WTC11 (cell line): Measurements from ENCODE around the gene PRSS23.

Experiments used
- NFE2L1 ChIP-seq: sonication (generic); formaldehyde crosslinking; IDR thresholded peaks from 2 replicates; pipeline ENCODE4 v1.8.1; 2023; ENCODE audit warnings: missing genetic modification reagents
- SP1 ChIP-seq: sonication (generic); formaldehyde crosslinking; conservative IDR thresholded peaks from 2 replicates; pipeline ENCODE4 v1.8.1; 2022; ENCODE audit warnings: missing genetic modification reagents
- TP53 ChIP-seq: sonication (generic); formaldehyde crosslinking; IDR thresholded peaks from 2 replicates; pipeline ENCODE4 v1.8.1; 2023; ENCODE audit warnings: mild to moderate bottlenecking, missing genetic modification reagents
- ZNF263 ChIP-seq: sonication (generic); formaldehyde crosslinking; IDR thresholded peaks from 2 replicates; pipeline ENCODE4 v1.8.1; 2022; ENCODE audit warnings: low read depth, mild to moderate bottlenecking, moderate library complexity, missing genetic modification reagents
- TF ChIP-seq, protein P1 (sequence below): fragments of 200-600 bp; IDR thresholded peaks from 2 replicates; pipeline ENCODE4 v1.8.0; 2022; ENCODE audit warnings: antibody characterized with exemption
- TF ChIP-seq, protein P2 (sequence below): sonication (generic); formaldehyde crosslinking; IDR thresholded peaks from 2 replicates; pipeline ENCODE4 v1.8.0; 2022; ENCODE audit warnings: mild to moderate bottlenecking, missing genetic modification reagents
- TF ChIP-seq, protein P3 (sequence below): sonication (generic); formaldehyde crosslinking; IDR thresholded peaks from 2 replicates; pipeline ENCODE4 v1.8.0; 2022; ENCODE audit warnings: mild to moderate bottlenecking, missing genetic modification reagents
- TF ChIP-seq, protein P4 (sequence below): sonication (generic); formaldehyde crosslinking; IDR thresholded peaks from 2 replicates; pipeline ENCODE4 v1.8.0; 2022; ENCODE audit warnings: mild to moderate bottlenecking, missing genetic modification reagents
- TF ChIP-seq, protein P5 (sequence below): sonication (generic); formaldehyde crosslinking; IDR thresholded peaks from 2 replicates; pipeline ENCODE4 v1.8.0; 2023; ENCODE audit warnings: missing genetic modification reagents, mild to moderate bottlenecking, borderline replicate concordance
- TF ChIP-seq, protein P6 (sequence below): sonication (generic); formaldehyde crosslinking; IDR thresholded peaks from 2 replicates; pipeline ENCODE4 v1.8.1; 2023; ENCODE audit warnings: mild to moderate bottlenecking, moderate library complexity, missing genetic modification reagents

DNA sequence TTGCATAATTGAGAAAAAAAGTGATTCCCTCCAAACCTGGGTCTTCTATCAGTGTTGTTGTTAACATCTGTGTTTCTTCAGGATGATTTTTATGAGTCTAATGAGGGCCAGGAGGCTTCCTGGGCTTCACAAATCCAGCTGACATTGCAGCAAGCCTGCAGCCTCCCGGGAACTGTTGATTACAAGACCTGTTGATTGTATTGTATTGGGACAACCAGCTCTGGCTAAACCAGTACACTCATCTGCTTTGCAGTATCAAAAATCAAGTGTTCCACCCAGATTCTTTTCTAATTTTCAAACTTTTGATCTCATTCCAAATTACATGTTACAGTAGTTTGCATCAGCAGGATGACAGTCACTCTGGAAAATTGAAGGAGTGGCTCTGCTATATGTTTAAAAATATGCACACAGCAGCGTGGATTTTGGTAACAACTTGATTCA is 16.1 kb upstream of the PRSS23 start:
- TF ChIP-seq, protein P1, sequence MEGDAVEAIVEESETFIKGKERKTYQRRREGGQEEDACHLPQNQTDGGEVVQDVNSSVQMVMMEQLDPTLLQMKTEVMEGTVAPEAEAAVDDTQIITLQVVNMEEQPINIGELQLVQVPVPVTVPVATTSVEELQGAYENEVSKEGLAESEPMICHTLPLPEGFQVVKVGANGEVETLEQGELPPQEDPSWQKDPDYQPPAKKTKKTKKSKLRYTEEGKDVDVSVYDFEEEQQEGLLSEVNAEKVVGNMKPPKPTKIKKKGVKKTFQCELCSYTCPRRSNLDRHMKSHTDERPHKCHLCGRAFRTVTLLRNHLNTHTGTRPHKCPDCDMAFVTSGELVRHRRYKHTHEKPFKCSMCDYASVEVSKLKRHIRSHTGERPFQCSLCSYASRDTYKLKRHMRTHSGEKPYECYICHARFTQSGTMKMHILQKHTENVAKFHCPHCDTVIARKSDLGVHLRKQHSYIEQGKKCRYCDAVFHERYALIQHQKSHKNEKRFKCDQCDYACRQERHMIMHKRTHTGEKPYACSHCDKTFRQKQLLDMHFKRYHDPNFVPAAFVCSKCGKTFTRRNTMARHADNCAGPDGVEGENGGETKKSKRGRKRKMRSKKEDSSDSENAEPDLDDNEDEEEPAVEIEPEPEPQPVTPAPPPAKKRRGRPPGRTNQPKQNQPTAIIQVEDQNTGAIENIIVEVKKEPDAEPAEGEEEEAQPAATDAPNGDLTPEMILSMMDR = no peak
- no peak for TF ChIP-seq ZNF263 (CRISPR knock-in tag)
- TF ChIP-seq, protein P2, sequence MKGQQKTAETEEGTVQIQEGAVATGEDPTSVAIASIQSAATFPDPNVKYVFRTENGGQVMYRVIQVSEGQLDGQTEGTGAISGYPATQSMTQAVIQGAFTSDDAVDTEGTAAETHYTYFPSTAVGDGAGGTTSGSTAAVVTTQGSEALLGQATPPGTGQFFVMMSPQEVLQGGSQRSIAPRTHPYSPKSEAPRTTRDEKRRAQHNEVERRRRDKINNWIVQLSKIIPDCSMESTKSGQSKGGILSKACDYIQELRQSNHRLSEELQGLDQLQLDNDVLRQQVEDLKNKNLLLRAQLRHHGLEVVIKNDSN (CRISPR knock-in tag) = no peak
- TF ChIP-seq, protein P3, sequence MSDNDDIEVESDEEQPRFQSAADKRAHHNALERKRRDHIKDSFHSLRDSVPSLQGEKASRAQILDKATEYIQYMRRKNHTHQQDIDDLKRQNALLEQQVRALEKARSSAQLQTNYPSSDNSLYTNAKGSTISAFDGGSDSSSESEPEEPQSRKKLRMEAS = no peak
- TF ChIP-seq, protein P4, sequence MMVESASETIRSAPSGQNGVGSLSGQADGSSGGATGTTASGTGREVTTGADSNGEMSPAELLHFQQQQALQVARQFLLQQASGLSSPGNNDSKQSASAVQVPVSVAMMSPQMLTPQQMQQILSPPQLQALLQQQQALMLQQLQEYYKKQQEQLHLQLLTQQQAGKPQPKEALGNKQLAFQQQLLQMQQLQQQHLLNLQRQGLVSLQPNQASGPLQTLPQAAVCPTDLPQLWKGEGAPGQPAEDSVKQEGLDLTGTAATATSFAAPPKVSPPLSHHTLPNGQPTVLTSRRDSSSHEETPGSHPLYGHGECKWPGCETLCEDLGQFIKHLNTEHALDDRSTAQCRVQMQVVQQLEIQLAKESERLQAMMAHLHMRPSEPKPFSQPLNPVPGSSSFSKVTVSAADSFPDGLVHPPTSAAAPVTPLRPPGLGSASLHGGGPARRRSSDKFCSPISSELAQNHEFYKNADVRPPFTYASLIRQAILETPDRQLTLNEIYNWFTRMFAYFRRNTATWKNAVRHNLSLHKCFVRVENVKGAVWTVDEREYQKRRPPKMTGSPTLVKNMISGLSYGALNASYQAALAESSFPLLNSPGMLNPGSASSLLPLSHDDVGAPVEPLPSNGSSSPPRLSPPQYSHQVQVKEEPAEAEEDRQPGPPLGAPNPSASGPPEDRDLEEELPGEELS = no peak
- TF ChIP-seq TP53 (CRISPR knock-in tag) = no peak
- TF ChIP-seq NFE2L1 (CRISPR knock-in tag) = no peak
- TF ChIP-seq, protein P5, sequence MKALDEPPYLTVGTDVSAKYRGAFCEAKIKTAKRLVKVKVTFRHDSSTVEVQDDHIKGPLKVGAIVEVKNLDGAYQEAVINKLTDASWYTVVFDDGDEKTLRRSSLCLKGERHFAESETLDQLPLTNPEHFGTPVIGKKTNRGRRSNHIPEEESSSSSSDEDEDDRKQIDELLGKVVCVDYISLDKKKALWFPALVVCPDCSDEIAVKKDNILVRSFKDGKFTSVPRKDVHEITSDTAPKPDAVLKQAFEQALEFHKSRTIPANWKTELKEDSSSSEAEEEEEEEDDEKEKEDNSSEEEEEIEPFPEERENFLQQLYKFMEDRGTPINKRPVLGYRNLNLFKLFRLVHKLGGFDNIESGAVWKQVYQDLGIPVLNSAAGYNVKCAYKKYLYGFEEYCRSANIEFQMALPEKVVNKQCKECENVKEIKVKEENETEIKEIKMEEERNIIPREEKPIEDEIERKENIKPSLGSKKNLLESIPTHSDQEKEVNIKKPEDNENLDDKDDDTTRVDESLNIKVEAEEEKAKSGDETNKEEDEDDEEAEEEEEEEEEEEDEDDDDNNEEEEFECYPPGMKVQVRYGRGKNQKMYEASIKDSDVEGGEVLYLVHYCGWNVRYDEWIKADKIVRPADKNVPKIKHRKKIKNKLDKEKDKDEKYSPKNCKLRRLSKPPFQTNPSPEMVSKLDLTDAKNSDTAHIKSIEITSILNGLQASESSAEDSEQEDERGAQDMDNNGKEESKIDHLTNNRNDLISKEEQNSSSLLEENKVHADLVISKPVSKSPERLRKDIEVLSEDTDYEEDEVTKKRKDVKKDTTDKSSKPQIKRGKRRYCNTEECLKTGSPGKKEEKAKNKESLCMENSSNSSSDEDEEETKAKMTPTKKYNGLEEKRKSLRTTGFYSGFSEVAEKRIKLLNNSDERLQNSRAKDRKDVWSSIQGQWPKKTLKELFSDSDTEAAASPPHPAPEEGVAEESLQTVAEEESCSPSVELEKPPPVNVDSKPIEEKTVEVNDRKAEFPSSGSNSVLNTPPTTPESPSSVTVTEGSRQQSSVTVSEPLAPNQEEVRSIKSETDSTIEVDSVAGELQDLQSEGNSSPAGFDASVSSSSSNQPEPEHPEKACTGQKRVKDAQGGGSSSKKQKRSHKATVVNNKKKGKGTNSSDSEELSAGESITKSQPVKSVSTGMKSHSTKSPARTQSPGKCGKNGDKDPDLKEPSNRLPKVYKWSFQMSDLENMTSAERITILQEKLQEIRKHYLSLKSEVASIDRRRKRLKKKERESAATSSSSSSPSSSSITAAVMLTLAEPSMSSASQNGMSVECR = no peak
- no peak for TF ChIP-seq SP1 (CRISPR knock-in tag)
- TF ChIP-seq, protein P6, sequence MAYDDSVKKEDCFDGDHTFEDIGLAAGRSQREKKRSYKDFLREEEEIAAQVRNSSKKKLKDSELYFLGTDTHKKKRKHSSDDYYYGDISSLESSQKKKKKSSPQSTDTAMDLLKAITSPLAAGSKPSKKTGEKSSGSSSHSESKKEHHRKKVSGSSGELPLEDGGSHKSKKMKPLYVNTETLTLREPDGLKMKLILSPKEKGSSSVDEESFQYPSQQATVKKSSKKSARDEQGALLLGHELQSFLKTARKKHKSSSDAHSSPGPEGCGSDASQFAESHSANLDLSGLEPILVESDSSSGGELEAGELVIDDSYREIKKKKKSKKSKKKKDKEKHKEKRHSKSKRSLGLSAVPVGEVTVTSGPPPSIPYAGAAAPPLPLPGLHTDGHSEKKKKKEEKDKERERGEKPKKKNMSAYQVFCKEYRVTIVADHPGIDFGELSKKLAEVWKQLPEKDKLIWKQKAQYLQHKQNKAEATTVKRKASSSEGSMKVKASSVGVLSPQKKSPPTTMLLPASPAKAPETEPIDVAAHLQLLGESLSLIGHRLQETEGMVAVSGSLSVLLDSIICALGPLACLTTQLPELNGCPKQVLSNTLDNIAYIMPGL (CRISPR knock-in tag) = no peak
